HUES48 (cell line): ENCODE data around the gene HOXB6.

Experiments
- H3K27ac ChIP-seq: one replicate; pipeline ENCODE4 v1.7.0; 2013; ENCODE audit warnings: low read depth, low read length, inconsistent platforms
- H3K27me3 ChIP-seq: 2 replicates; pipeline ENCODE4 v1.6.1; 2013; ENCODE audit warnings: mild to moderate bottlenecking, low read length; ENCODE audit not compliant: control insufficient read depth, insufficient read depth
- H3K36me3 ChIP-seq: 2 replicates; pipeline ENCODE4 v1.6.1; 2013; ENCODE audit warnings: low read length; ENCODE audit not compliant: control insufficient read depth, insufficient read depth
- H3K4me1 ChIP-seq: 2 replicates; pipeline ENCODE4 v1.6.1; 2013; ENCODE audit warnings: mild to moderate bottlenecking, low read length; ENCODE audit not compliant: control insufficient read depth, insufficient read depth
- H3K4me3 ChIP-seq: 2 replicates; pipeline ENCODE4 v1.5.1; 2013; ENCODE audit warnings: mild to moderate bottlenecking, low read depth, low read length
- H3K9ac ChIP-seq: 2 replicates; pipeline ENCODE4 v1.6.1; 2013; ENCODE audit warnings: mild to moderate bottlenecking, low read depth, low read length, moderate library complexity
- H3K9me3 ChIP-seq: 2 replicates; pipeline ENCODE4 v1.6.1; 2013; ENCODE audit warnings: low read length; ENCODE audit not compliant: control insufficient read depth, insufficient read depth

Gene HOXB6

GRCh38 chr17:48571826-48572417, 32.9 kb downstream of the HOXB6 start:
- H3K4me3 ChIP-seq: no peak overlapping the region

GRCh38 chr17:48571024-48571818, 33.6 kb downstream of the HOXB6 start:
- no peaks in the 10 kb centered on the region for H3K36me3 ChIP-seq
- no peak overlapping the region for H3K4me3 ChIP-seq
- no peak overlapping the region for H3K27ac ChIP-seq
- H3K9me3 ChIP-seq: peaks cover 3% of the 10 kb centered on the region; the same call in 1 of the 2 replicates
- H3K4me1 ChIP-seq: peaks cover 23% of the 10 kb centered on the region
- H3K9ac ChIP-seq: no peak overlapping the region
- peaks cover 100% of the 10 kb centered on the region for H3K27me3 ChIP-seq

More at GRCh38 chr17:48571826-48572417, 32.9 kb downstream of the HOXB6 start:
- H3K9ac ChIP-seq: no peak overlapping the region
- 0 out of 2 replicates have a peak, but pooled peaks cover under 1% of the 10 kb centered on the region for H3K9me3 ChIP-seq
- H3K36me3 ChIP-seq: no peaks in the 10 kb centered on the region
- H3K27ac ChIP-seq: no peak overlapping the region
- H3K4me1 ChIP-seq: peaks cover 23% of the 10 kb centered on the region
- H3K27me3 ChIP-seq: peaks cover 100% of the 10 kb centered on the region

- Histone ChIP-seq H3K4me3 (no peak overlapping the region), H3K27me3 (peaks cover 100% of the 10 kb centered on the region), H3K36me3 (no peaks in the 10 kb centered on the region), H3K9ac (no peak overlapping the region), H3K27ac (no peak overlapping the region), H3K9me3 (peaks cover 3% of the 10 kb centered on the region; the same call in 1 of the 2 replicates), H3K4me1 (peaks cover 23% of the 10 kb centered on the region)
Measured at GRCh38 chr17:48570325-48571023, 34.3 kb downstream of the HOXB6 start.

DNA sequence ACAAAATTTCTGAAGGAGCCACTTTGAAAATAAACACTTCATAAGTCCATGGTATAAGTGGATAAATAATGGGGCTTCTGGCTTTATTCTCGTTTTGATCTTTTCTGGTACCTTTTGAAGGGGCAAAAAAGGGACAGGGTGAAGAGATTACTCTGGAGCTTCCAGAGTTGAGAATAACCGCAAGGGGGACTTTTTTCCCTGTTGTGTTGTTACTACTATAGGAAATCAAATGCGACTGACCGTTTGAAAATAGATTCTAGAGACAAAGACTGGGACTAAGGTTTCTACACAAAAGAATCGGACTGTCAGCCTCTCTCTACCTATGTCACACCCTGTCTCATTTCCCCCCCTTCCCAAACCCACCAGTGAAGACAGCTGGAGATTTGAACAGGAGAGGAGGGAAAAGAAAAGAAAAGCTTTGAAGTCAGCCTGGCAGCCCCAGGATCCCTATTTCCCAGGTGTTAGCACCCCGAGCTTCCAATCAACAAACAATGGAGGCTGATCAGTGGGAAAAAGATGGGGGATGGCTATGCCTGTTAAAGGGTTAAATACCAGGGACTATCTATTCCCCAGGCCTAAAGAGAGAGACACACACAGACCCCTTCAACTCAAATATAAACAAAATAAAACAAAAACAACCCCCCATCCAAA, 35.0 kb downstream of the HOXB6 start:
- peaks cover 100% of the 10 kb centered on the region for H3K27me3 ChIP-seq
- H3K36me3 ChIP-seq: no peaks in the 10 kb centered on the region
- no peak overlapping the region for H3K4me3 ChIP-seq

DNA sequence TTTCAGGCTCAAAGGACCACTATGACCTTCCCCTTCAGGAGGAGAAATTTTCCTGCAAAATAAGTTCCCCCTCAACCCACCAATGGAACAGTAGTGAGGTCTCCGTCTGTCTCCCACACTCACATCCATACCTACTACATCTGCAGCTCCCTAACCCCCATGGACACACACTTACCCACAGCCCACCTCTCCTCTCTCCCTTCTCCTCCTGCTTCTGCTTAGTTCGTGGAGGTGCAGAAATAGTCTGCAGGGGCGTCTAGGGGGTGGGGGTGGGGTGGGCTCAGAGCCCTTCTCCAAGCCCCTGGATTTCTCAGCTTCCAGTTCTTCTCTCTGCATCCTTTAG, 35.6 kb downstream of the HOXB6 start:
- H3K27ac ChIP-seq: no peak overlapping the region
- no peak overlapping the region for H3K9ac ChIP-seq
- no peak overlapping the region for H3K4me3 ChIP-seq
- H3K36me3 ChIP-seq: no peaks in the 10 kb centered on the region
- peaks cover 3% of the 10 kb centered on the region; the same call in 1 of the 2 replicates for H3K9me3 ChIP-seq
- H3K27me3 ChIP-seq: peaks cover 100% of the 10 kb centered on the region
- peaks cover 21% of the 10 kb centered on the region for H3K4me1 ChIP-seq

More for the DNA sequence above, 35.0 kb downstream of the HOXB6 start:
- peaks cover 23% of the 10 kb centered on the region for H3K4me1 ChIP-seq
- H3K9me3 ChIP-seq: peaks cover 3% of the 10 kb centered on the region; the same call in 1 of the 2 replicates
- H3K9ac ChIP-seq: no peak overlapping the region
- no peak overlapping the region for H3K27ac ChIP-seq

DNA sequence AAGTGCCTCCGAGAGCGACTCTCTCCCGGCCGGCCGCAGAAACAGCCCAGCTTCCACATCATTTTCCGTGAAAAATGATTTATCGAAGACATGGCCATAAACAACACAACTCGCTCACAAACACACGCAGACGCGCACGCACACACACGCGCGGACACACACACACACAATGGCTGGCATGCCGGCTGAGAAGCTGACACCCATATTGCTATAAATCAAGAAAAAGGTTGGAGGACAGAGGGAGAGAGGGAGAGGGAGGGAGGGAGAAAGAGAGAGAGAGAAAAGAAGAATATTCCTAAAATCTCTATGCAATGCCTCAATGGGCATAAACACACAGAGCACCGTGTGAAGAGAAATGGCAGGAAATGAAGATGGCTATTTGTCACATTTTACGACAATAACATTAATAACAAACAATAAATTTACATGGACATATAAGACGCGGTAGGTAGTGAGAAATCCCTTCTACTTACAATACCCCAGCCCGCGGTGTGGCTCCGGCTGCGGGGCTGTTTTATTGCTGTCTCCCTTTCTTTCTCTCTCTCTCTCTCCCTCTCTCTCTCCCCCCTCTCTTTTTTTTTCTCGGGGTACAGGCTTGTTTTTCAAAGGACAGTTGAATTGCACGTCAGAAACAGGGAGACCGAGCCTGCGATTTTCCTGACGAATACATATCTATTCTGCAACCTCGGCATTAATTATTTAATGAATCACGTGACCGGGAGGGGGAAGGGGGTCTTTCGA, 36.1 kb downstream of the HOXB6 start:
- Histone ChIP-seq H3K9ac (no peak overlapping the region), H3K4me1 (peaks cover 17% of the 10 kb centered on the region; the same call in 1 of the 2 replicates), H3K27me3 (peaks cover 100% of the 10 kb centered on the region), H3K27ac (no peak overlapping the region), H3K36me3 (no peaks in the 10 kb centered on the region), H3K9me3 (peaks cover 3% of the 10 kb centered on the region; the same call in 1 of the 2 replicates), H3K4me3 (no peak overlapping the region)

DNA sequence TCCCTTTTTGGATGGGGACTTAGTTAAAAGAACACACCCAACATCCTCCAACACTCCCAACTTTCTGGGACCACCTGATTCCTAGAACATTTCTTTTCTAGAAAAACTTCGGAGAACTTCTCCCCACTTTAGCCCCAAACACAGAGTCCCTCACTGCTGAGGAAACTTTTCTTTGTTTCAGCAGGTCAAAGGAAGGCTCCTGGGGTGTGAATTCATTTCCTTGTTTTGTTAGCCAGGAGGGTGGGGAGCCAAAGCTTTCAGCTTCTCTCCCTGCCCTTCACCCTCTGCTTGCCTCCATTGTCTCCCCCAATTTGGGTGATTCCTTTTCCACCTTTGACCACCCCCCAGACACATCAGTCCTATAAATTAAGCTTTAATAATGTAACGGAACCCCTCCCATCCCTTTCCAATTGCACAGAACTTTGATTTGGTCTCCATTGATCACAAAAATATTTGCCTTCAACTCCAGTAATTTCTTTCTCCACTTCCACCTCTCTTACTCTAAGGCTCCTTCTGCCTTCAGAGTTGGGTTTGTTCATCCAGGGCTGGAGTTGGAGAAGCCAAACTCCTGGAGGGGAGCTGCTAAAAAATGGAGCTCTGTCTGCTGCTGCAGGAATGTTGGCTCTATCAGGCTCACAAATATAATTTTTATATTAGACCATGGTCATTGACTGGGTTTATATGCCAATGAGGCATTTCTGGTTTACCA, 37.0 kb downstream of the HOXB6 start:
- Histone ChIP-seq H3K27me3 (peaks cover 100% of the 10 kb centered on the region), H3K4me3 (no peak overlapping the region), H3K9ac (no peak overlapping the region), H3K27ac (no peak overlapping the region), H3K36me3 (no peaks in the 10 kb centered on the region), H3K4me1 (peaks cover 17% of the 10 kb centered on the region; the same call in 1 of the 2 replicates), H3K9me3 (peaks cover 3% of the 10 kb centered on the region; the same call in 1 of the 2 replicates)

- H3K27me3 ChIP-seq: peaks cover 100% of the 10 kb centered on the region
- peaks cover 3% of the 10 kb centered on the region; the same call in 1 of the 2 replicates for H3K9me3 ChIP-seq
- peaks cover 17% of the 10 kb centered on the region; the same call in 1 of the 2 replicates for H3K4me1 ChIP-seq
- H3K9ac ChIP-seq: no peak overlapping the region
- no peak overlapping the region for H3K27ac ChIP-seq
- H3K4me3 ChIP-seq: no peak overlapping the region
- H3K36me3 ChIP-seq: no peaks in the 10 kb centered on the region
Measured at GRCh38 chr17:48567209-48567608, 37.6 kb downstream of the HOXB6 start.

GRCh38 chr17:48566717-48567116, 38.1 kb downstream of the HOXB6 start:
- no peak overlapping the region for H3K27ac ChIP-seq
- H3K27me3 ChIP-seq: peaks cover 100% of the 10 kb centered on the region
- no peak overlapping the region for H3K4me3 ChIP-seq
- H3K4me1 ChIP-seq: peaks cover 17% of the 10 kb centered on the region; the same call in 1 of the 2 replicates
- no peaks in the 10 kb centered on the region for H3K36me3 ChIP-seq
- H3K9ac ChIP-seq: no peak overlapping the region
- H3K9me3 ChIP-seq: peaks cover 3% of the 10 kb centered on the region; the same call in 1 of the 2 replicates
